Testis (tissue), 2 donors: ENCODE results near the gene IFNGR2.

Experiments used
- POLR2A ChIP-seq: fragments of 450-650 bp; IDR thresholded peaks from one replicate; pipeline ENCODE4 v1.6.1; 2017; ENCODE audit warnings: antibody characterized with exemption, mild to moderate bottlenecking, moderate library complexity
- TF ChIP-seq, protein P1 (sequence below), 3 experiments: fragments of 450-650 bp in 2 of 3; fragments of 200-600 bp in 1 of 3; sonication (generic) in 1 of 3; IDR thresholded peaks; one replicate each; pipeline ENCODE4 v1.5.1; 2016 to 2019; ENCODE audit warnings: antibody characterized with exemption in 3 of 3, mild to moderate bottlenecking in 2 of 3, moderate library complexity in 1 of 3

DNA sequence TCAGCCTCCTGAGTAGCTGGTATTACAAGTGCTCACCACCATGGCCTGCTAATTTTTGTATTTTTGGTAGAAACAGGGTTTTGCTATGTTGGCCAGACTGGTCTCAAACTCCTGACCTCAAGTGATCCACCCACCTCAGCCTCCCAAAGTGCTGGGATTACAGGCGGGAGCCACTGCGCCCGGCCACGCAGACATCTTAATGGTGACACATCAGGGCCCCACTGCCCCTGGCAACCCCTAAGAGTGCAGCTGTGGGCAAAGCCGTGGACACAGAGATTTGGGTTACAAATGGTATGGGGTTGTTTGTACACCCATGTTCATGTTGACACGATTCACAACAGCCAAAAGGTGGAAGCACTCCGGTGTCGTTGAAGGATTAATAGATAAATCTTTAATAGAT is 29.8 kb downstream of the IFNGR2 start:
- TF ChIP-seq POLR2A: no peak
- TF ChIP-seq, protein P1, sequence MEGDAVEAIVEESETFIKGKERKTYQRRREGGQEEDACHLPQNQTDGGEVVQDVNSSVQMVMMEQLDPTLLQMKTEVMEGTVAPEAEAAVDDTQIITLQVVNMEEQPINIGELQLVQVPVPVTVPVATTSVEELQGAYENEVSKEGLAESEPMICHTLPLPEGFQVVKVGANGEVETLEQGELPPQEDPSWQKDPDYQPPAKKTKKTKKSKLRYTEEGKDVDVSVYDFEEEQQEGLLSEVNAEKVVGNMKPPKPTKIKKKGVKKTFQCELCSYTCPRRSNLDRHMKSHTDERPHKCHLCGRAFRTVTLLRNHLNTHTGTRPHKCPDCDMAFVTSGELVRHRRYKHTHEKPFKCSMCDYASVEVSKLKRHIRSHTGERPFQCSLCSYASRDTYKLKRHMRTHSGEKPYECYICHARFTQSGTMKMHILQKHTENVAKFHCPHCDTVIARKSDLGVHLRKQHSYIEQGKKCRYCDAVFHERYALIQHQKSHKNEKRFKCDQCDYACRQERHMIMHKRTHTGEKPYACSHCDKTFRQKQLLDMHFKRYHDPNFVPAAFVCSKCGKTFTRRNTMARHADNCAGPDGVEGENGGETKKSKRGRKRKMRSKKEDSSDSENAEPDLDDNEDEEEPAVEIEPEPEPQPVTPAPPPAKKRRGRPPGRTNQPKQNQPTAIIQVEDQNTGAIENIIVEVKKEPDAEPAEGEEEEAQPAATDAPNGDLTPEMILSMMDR (IDR thresholded peaks at IDR 0.05): no peak
